Transverse colon (tissue), 4 donors: Measurements from ENCODE around the gene ITGAD.

ENCODE experiments used
- CTCF ChIP-seq, 5 experiments: fragments of 200-600 bp in 3 of 5; fragments of 450-650 bp in 2 of 5; sonication (generic) in 3 of 5; IDR thresholded peaks; 1 replicate in 2 of 5; 2 replicates in 3 of 5; pipeline ENCODE4 v1.5.1; 2016 to 2017; ENCODE audit warnings: antibody characterized with exemption in 5 of 5, inconsistent platforms in 3 of 5, mild to moderate bottlenecking in 2 of 5, moderate library complexity in 1 of 5
- EP300 ChIP-seq: sonication (generic); formaldehyde crosslinking; IDR thresholded peaks from one replicate; pipeline ENCODE4 v1.6.1; 2017; ENCODE audit warnings: antibody characterized with exemption, low read depth
- POLR2AphosphoS5 ChIP-seq, 3 donors: sonication (generic); formaldehyde crosslinking; IDR thresholded peaks; one replicate each; pipeline ENCODE4 v1.6.1; 2016; ENCODE audit warnings: antibody characterized with exemption in 3 of 3

GRCh38 chr16:31362476-31363405 is 30.4 kb upstream of the ITGAD start:
- TF ChIP-seq CTCF (IDR thresholded peaks at IDR 0.05) (no peak), EP300 (no peak), POLR2AphosphoS5 (IDR thresholded peaks at IDR 0.05) (no peak)
